Activated CD4-positive, alpha-beta T cell treated with anti-CD3 and anti-CD28 coated beads, Interleukin-2, amount 10 ng/mL, durations not matched to agents 24 days and 14 days (primary cell): ENCODE data around the gene SEZ6L. TPM values are rescaled to one million over a fixed set of nuclear protein-coding genes. Genes with fewer than 3 reads are reported as not detected.

Source experiments
- DNase-seq: peaks from one replicate; pipeline ENCODE4 v3.0.0; 2022
- H3K27ac Mint-ChIP-seq: one replicate; pipeline ENCODE4 v1.8.0; 2022; ENCODE audit warnings: mild to moderate bottlenecking, mixed read lengths
- H3K27me3 Mint-ChIP-seq: one replicate; pipeline ENCODE4 v1.8.0; 2022; ENCODE audit warnings: mixed read lengths
- H3K36me3 Mint-ChIP-seq: one replicate; pipeline ENCODE4 v1.8.0; 2022; ENCODE audit warnings: low read depth, mild to moderate bottlenecking, mixed read lengths
- H3K4me1 Mint-ChIP-seq: one replicate; pipeline ENCODE4 v1.8.0; 2021; ENCODE audit warnings: mixed read lengths
- H3K4me3 Mint-ChIP-seq: one replicate; pipeline ENCODE4 v1.8.0; 2022; ENCODE audit warnings: mild to moderate bottlenecking, moderate library complexity, mixed read lengths
- H3K9me3 Mint-ChIP-seq: one replicate; pipeline ENCODE4 v1.8.0; 2021; ENCODE audit warnings: mixed read lengths
- intact Hi-C: fragments of 100-400 bp; cut with micrococcal nuclease; formaldehyde crosslinking; loops from one replicate; pipeline ENCODE4 v1.15.1; 2023
- total RNA-seq: library from RNA; stranded (reverse); gene quantifications from 2 replicates; pipeline ENCODE4 v1.2.3, GENCODE V29; 2022

The SEZ6L gene
- total RNA-seq, 1 donor from 2014 or later: not detected

- intact Hi-C loops: no loop called here
- H3K4me1 Mint-ChIP-seq: peaks cover 3% of the 10 kb centered on the region
- no peaks in the 10 kb centered on the region for H3K9me3 Mint-ChIP-seq
- H3K27me3 Mint-ChIP-seq: peaks cover 34% of the 10 kb centered on the region
- no peaks in the 10 kb centered on the region for H3K36me3 Mint-ChIP-seq
- H3K4me3 Mint-ChIP-seq: no peak overlapping the region
- DNase-seq: no peak
- no peak overlapping the region for H3K27ac Mint-ChIP-seq
Observed at GRCh38 chr22:26416256-26416655, 247.0 kb downstream of the SEZ6L start.

- Mint-ChIP-seq H3K36me3 (no peaks in the 10 kb centered on the region), H3K9me3 (no peaks in the 10 kb centered on the region), H3K4me3 (no peak overlapping the region), H3K27me3 (peaks cover 38% of the 10 kb centered on the region), H3K27ac (no peak overlapping the region), H3K4me1 (peaks cover 3% of the 10 kb centered on the region)
- no peak for DNase-seq
- intact Hi-C loops: no loop called here
Observed at GRCh38 chr22:26416670-26417276, 247.5 kb downstream of the SEZ6L start.

DNA sequence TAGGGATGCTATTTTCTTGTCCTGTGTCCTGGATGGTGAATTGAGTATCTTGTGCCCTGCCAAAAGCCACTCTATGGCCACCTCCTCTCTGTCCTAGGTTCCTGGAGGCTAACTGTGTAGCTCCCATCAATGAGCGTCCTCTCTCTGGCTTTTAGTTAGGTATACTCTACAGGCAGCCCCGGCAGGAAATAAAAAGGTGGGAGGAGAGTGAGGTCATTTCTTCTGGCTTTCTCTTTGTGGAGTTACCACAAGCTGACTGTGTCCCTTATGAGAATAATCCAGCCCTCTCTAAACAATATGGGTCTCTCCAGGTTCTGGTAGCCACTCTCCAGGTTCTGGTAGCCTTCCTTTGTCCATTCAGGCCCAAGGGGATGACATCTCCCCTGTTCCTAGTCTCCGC, 248.1 kb downstream of the SEZ6L start:
- Mint-ChIP-seq H3K27me3 (peaks cover 39% of the 10 kb centered on the region), H3K9me3 (no peaks in the 10 kb centered on the region), H3K4me1 (peaks cover 3% of the 10 kb centered on the region), H3K4me3 (no peak overlapping the region), H3K36me3 (no peaks in the 10 kb centered on the region), H3K27ac (no peak overlapping the region)
- intact Hi-C loops: no loop called here
- DNase-seq: no peak

DNA sequence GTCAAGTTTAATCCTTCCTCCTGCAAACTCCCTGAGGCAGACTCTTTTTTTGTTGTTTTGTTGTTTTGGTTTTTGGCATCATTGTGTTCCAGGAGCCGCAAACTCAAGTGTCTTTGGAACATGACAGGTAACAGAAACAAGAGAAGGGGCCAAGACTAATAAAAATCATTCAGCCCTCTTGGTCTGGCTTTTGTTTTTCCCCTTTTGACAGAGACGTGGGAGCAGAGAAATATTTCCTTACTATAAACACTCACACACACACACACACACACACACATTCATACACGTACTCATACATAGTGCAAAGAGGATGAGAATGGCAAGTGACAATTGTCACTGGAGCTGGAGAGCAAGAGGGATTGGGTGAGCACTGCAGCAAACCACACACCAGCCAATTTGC, 249.4 kb downstream of the SEZ6L start:
- H3K27ac Mint-ChIP-seq: no peak overlapping the region
- H3K4me1 Mint-ChIP-seq: peaks cover 3% of the 10 kb centered on the region
- intact Hi-C loops: no loop called here
- peaks cover 5% of the 10 kb centered on the region for H3K9me3 Mint-ChIP-seq
- H3K4me3 Mint-ChIP-seq: no peak overlapping the region
- DNase-seq: no peak
- peaks cover 38% of the 10 kb centered on the region for H3K27me3 Mint-ChIP-seq
- H3K36me3 Mint-ChIP-seq: no peaks in the 10 kb centered on the region

GRCh38 chr22:26426924-26427323, 257.7 kb downstream of the SEZ6L start:
- peaks cover 35% of the 10 kb centered on the region for H3K4me1 Mint-ChIP-seq
- H3K4me3 Mint-ChIP-seq: peak overlapping the region; percentile 41
- H3K9me3 Mint-ChIP-seq: peaks cover 8% of the 10 kb centered on the region
- peaks cover 11% of the 10 kb centered on the region for H3K27me3 Mint-ChIP-seq
- DNase-seq: no peak
- H3K36me3 Mint-ChIP-seq: peaks cover 17% of the 10 kb centered on the region
- H3K27ac Mint-ChIP-seq: peak overlapping the region; percentile 72
- intact Hi-C loops: no loop called here

DNA sequence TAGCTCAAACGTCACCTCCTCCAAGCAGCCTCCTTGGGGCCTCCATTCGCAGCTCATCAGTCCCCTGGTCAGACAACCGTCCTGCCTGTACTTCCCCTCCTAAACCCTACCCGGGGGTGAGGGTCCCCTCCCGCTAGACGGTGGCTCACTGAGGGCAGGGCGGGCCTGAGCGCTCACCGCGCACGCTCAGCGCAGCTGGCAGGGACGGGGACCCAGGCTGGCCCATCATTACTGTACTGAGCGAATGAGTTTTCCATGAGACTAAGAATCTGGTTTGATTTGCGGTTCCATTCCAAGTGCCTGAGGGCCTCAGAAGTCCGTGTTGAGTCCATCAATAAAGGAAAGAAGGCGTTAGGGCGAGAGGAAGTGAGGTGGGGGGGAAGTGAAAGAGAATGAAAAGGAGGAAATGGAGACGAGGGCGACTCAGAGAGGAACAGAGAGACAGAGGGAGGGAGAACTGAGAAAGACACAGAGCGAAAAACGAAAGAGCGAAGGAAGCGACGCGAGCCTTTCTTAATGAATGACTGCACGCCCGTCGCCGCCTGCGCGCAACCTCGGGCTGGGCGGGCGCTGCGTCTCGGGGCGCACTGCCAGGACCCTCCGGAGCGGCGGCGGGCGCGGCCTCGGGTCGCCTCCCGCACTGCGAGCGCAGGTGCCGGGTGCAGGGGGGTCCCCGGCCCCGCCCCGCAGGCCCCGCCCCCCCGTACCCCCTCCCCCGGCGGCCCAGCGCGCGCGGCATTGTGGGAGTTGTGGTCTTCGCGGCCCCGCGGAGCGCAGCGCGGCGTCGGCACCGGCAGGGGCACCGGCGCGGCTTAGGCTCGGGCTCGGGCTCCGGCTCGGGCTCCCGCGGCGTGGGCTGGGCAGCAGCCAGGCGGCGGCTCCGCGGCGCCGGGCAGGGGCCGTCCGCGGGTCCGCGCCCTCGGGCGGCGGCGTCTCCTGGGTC, 259.5 kb downstream of the SEZ6L start, which contains the start of gene ASPHD2:
ASPHD2 (plus strand) TSS at position 746 of the 943 bp plus-strand sequence. CDS start 4,356 bp downstream, outside the sequence.
- peaks cover 29% of the 10 kb centered on the region for H3K36me3 Mint-ChIP-seq
- H3K9me3 Mint-ChIP-seq: peaks cover 1% of the 10 kb centered on the region
- peak within 1 kb of the TSS; percentile 97 for H3K27ac Mint-ChIP-seq
- peaks cover 49% of the 10 kb centered on the region for H3K4me1 Mint-ChIP-seq
- DNase-seq: peak; percentile 94
- intact Hi-C loops: loop anchor here (2.0 kb wide), 1 partner anchor 236 kb away; no protein-coding TSS in a partner anchor
- peaks cover 9% of the 10 kb centered on the region for H3K27me3 Mint-ChIP-seq
- H3K4me3 Mint-ChIP-seq: peak within 1 kb of the TSS; percentile 94

GRCh38 chr22:26429458-26430286, 260.4 kb downstream of the SEZ6L start:
- peak overlapping the region; percentile 89 for H3K4me3 Mint-ChIP-seq
- DNase-seq: peak; percentile 73
- peak overlapping the region; percentile 91 for H3K27ac Mint-ChIP-seq
- H3K36me3 Mint-ChIP-seq: peaks cover 37% of the 10 kb centered on the region
- intact Hi-C loops: loop anchor here (2.0 kb wide), 3 partner anchors 25 to 243 kb away; no protein-coding TSS in a partner anchor
- H3K9me3 Mint-ChIP-seq: no peaks in the 10 kb centered on the region
- H3K4me1 Mint-ChIP-seq: peaks cover 54% of the 10 kb centered on the region
- peaks cover 5% of the 10 kb centered on the region for H3K27me3 Mint-ChIP-seq

DNA sequence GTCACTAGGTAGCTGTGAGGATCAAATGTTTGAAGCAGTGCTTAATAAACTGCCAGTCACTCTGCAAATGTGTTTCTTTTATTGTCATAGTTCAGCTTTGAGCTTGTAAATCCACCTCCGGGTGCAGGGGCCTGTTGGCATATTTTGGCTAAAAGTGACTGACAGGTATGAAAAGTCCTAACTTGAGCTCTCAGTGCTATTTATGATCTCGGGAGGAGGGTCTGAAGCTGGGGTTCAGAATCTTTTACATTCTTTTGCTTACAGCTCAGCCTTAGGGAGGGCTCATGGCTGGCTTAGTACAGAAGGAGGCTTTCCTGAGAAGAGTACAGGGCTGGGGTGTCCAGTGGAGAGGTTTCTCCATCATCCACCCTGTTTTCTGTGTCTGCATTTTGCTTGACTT, 261.3 kb downstream of the SEZ6L start:
- peak; percentile 70 for DNase-seq
- no peaks in the 10 kb centered on the region for H3K9me3 Mint-ChIP-seq
- intact Hi-C loops: loop anchor here (2.0 kb wide), 2 partner anchors 26 to 242 kb away; no protein-coding TSS in a partner anchor
- H3K27me3 Mint-ChIP-seq: peaks cover 5% of the 10 kb centered on the region
- H3K4me3 Mint-ChIP-seq: peak overlapping the region; percentile 89
- H3K4me1 Mint-ChIP-seq: peaks cover 60% of the 10 kb centered on the region
- peaks cover 44% of the 10 kb centered on the region for H3K36me3 Mint-ChIP-seq
- H3K27ac Mint-ChIP-seq: peak overlapping the region; percentile 91

DNA sequence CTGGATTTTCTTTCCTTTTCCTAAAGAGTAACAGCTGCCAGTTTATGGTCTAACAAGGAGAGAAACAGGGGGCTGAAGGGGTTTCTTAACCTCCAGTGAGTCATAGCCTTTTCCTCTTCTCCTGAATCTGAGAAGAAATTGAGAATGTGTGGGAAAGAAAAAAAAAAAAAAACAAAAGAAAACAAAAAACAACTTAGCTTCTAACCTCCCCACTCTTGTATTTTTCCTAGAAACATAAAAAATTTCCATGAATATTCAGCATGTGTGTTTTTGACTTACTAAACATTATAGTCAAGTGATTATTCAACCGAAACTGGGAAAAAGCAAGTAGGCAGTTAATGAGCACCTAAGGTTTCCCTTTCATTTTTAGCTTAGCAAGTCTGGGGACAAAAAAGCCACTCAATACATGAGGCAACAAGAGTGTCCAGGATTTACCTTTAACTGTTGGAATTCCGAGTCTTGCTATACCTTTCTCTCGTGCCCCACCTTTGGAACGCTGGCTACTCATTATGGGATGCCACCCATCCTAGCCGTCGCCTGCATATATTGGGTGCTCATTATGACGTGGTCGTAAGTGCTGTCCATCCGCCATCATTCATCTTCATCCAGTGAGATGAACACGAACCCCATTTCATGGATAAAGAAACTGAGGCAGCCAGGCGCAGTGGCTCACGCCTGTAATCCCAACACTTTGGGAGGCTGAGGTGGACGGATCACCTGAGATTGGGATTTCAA, 262.2 kb downstream of the SEZ6L start:
- Mint-ChIP-seq H3K4me1 (peaks cover 68% of the 10 kb centered on the region), H3K27me3 (peaks cover 5% of the 10 kb centered on the region), H3K27ac (peak overlapping the region; percentile 91), H3K9me3 (no peaks in the 10 kb centered on the region), H3K36me3 (peaks cover 50% of the 10 kb centered on the region), H3K4me3 (peak overlapping the region; percentile 89)
- DNase-seq: peak; percentile 63
- intact Hi-C loops: loop anchor here (1.0 to 2.0 kb wide), 3 partner anchors 27 to 241 kb away; partner anchors contain the start of genes HPS4 and SRRD

- peaks cover 58% of the 10 kb centered on the region for H3K36me3 Mint-ChIP-seq
- DNase-seq: no peak
- no peaks in the 10 kb centered on the region for H3K27me3 Mint-ChIP-seq
- peak overlapping the region; percentile 47 for H3K4me3 Mint-ChIP-seq
- H3K9me3 Mint-ChIP-seq: no peaks in the 10 kb centered on the region
- peaks cover 79% of the 10 kb centered on the region for H3K4me1 Mint-ChIP-seq
- peak overlapping the region; percentile 41 for H3K27ac Mint-ChIP-seq
- intact Hi-C loops: no loop called here
Observed at GRCh38 chr22:26432619-26433311, 263.5 kb downstream of the SEZ6L start.
